Ectodermal cell (in vitro differentiated cells): ENCODE measurements around the gene HNRNPH3.

Experiments used
- H3K27ac ChIP-seq: 2 replicates; pipeline ENCODE4 v1.7.0; 2013; ENCODE audit warnings: mild to moderate bottlenecking, low read depth, low read length; ENCODE audit not compliant: insufficient read depth, poor library complexity, severe bottlenecking
- H3K27me3 ChIP-seq: 2 replicates; pipeline ENCODE4 v1.7.0; 2013; ENCODE audit warnings: mild to moderate bottlenecking, low read length; ENCODE audit not compliant: insufficient read depth, control insufficient read depth, poor library complexity, severe bottlenecking
- H3K36me3 ChIP-seq: one replicate; pipeline ENCODE4 v1.7.0; 2013; ENCODE audit warnings: low read length; ENCODE audit not compliant: control insufficient read depth, insufficient read depth
- H3K4me1 ChIP-seq: one replicate; pipeline ENCODE4 v1.7.0; 2013; ENCODE audit warnings: low read length; ENCODE audit not compliant: control insufficient read depth, insufficient read depth
- H3K4me3 ChIP-seq: 2 replicates; pipeline ENCODE4 v1.7.0; 2013; ENCODE audit warnings: low read depth, low read length, control low read depth; ENCODE audit not compliant: insufficient read depth
- H3K9me3 ChIP-seq: 2 replicates; pipeline ENCODE4 v1.7.0; 2013; ENCODE audit warnings: mild to moderate bottlenecking, low read length, moderate library complexity; ENCODE audit not compliant: control insufficient read depth
- WGBS, 2 experiments: methylation state at CpG; one replicate each; pipeline ENCODE4 v1.1.7; 2013; ENCODE audit warnings: missing lambda C conversion rate in 2 of 2; 5-methylcytosine and 5-hydroxymethylcytosine counted together

The HNRNPH3 gene

DNA sequence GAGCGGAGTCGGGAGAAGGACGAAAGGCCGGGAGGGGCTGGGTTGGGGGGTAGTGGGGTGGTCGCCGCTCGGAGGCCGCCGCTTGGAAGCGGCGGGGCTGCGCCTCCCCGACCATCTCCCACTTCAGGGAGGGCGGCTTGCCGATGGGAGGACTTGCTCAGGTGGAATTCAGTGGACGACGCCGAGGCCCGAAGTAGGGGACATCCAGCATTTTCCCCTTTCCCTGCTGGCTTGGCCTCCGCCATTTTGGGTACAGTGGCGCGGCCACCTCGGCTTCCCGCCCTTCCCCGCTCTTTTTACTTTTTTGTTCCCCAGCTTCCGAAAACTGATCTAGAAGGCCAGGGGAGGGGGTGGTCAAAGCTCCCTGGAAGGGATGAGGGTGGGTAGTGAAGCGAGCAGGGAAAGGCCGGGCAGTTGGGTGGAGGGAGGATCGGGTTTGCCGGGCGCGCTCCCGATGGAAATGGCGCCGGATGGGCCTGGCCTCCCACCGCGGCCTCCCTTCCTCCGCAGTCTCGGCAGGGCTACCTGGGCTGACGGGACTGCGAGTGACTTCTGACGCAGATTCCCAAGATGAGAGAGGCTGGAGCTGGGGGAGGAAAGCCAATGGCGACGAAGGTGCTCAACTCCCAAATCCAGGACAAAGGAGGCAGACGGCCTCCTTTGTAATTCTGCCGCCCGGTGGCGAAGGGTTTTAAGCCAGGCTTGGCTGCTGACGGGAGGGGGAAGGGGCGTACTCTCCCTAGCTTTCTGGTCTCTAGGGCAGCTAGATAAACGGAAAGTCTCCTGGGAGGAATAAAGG, 594 bp downstream of the HNRNPH3 start, which contains the start of gene PBLD:
Gene PBLD, minus strand, starts transcription at position 670 of the 799 bp plus-strand sequence. CDS start 26,084 bp downstream, outside the sequence.
- Histone ChIP-seq H3K4me3 (peak within 1 kb of the TSS; percentile 86), H3K4me1 (peaks cover 33% of the 10 kb centered on the region), H3K27ac (peak within 1 kb of the TSS; percentile 98), H3K27me3 (no peaks in the 10 kb centered on the region), H3K9me3 (no peaks in the 10 kb centered on the region), H3K36me3 (no peaks in the 10 kb centered on the region)
- 0 to 1% methylated on average over 51 of the region's 51 CpGs for WGBS, 2 experiments

- Histone ChIP-seq H3K36me3 (peaks cover 4% of the 10 kb centered on the region), H3K27me3 (no peaks in the 10 kb centered on the region), H3K4me1 (peaks cover 30% of the 10 kb centered on the region), H3K27ac (peak overlapping the region; percentile 97), H3K4me3 (peak overlapping the region; percentile 86), H3K9me3 (no peaks in the 10 kb centered on the region)
- WGBS, 2 experiments, result 0 to 1% methylated on average over 9 of the region's 10 CpGs
These were observed 1.2 kb downstream of the HNRNPH3 start for GRCh38 chr10:68333058-68333395.

- 0 to 8% methylated on average over 3 to 8 of the region's 10 CpGs for WGBS, 2 experiments
- peak overlapping the region; percentile 97 for H3K27ac ChIP-seq
These were observed 1.9 kb downstream of the HNRNPH3 start for GRCh38 chr10:68333440-68334431.

GRCh38 chr10:68334672-68335467, 3.0 kb downstream of the HNRNPH3 start:
- no peak overlapping the region for H3K27ac ChIP-seq
- WGBS, 2 experiments, result 47 to 49% methylated on average over 6 to 8 of the region's 8 CpGs
- H3K27me3 ChIP-seq, result no peaks in the 10 kb centered on the region
- peak overlapping the region; percentile 86 for H3K4me3 ChIP-seq
- no peaks in the 10 kb centered on the region for H3K9me3 ChIP-seq
- peaks cover 19% of the 10 kb centered on the region for H3K36me3 ChIP-seq
- peaks cover 21% of the 10 kb centered on the region for H3K4me1 ChIP-seq

More at GRCh38 chr10:68333440-68334431, 1.9 kb downstream of the HNRNPH3 start:
- peaks cover 10% of the 10 kb centered on the region for H3K36me3 ChIP-seq
- peak overlapping the region; percentile 86 for H3K4me3 ChIP-seq
- no peaks in the 10 kb centered on the region for H3K9me3 ChIP-seq
- H3K4me1 ChIP-seq, result peaks cover 27% of the 10 kb centered on the region
- no peaks in the 10 kb centered on the region for H3K27me3 ChIP-seq

DNA sequence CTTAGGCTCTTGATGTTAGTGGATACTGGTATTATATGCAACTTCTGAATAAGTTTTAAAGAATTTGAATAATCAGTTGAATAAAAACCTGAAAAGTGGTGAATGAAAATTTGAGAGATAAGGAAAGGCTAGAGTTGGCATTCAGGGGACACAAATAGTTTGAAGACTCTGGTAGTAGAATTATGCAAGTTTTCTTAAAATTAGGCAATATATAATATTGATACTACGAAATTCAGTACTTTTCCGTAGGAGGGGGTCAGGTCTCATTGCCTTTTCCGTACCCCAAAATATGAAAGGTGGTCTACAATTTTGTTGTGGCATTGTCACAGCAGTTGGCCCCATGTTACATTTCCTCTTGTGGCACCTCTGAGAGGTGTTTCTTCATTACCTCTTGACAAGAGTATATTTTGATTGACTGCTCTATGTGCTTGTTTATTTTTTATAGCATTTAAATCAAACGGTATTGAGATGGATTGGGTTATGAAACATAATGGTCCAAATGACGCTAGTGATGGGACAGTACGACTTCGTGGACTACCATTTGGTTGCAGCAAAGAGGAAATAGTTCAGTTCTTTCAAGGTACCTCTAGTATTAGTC, 5.0 kb downstream of the HNRNPH3 start:
- H3K4me3 ChIP-seq, result peak overlapping the region; percentile 86
- H3K9me3 ChIP-seq, result no peaks in the 10 kb centered on the region
- peaks cover 39% of the 10 kb centered on the region for H3K36me3 ChIP-seq

GRCh38 chr10:68340358-68341080, 8.7 kb downstream of the HNRNPH3 start:
- H3K4me1 ChIP-seq, result peaks cover 10% of the 10 kb centered on the region
- H3K27me3 ChIP-seq, result no peaks in the 10 kb centered on the region
- 96 to 98% methylated on average over 8 of the region's 8 CpGs for WGBS, 2 experiments
- H3K36me3 ChIP-seq, result peaks cover 69% of the 10 kb centered on the region
- H3K9me3 ChIP-seq, result no peaks in the 10 kb centered on the region
- H3K4me3 ChIP-seq, result no peak overlapping the region
- H3K27ac ChIP-seq, result no peak overlapping the region

More for the DNA sequence above, 5.0 kb downstream of the HNRNPH3 start:
- Histone ChIP-seq H3K27ac (no peak overlapping the region), H3K4me1 (peaks cover 11% of the 10 kb centered on the region), H3K27me3 (no peaks in the 10 kb centered on the region)
- WGBS, 2 experiments, result 93 to 95% methylated on average over 7 of the region's 7 CpGs

DNA sequence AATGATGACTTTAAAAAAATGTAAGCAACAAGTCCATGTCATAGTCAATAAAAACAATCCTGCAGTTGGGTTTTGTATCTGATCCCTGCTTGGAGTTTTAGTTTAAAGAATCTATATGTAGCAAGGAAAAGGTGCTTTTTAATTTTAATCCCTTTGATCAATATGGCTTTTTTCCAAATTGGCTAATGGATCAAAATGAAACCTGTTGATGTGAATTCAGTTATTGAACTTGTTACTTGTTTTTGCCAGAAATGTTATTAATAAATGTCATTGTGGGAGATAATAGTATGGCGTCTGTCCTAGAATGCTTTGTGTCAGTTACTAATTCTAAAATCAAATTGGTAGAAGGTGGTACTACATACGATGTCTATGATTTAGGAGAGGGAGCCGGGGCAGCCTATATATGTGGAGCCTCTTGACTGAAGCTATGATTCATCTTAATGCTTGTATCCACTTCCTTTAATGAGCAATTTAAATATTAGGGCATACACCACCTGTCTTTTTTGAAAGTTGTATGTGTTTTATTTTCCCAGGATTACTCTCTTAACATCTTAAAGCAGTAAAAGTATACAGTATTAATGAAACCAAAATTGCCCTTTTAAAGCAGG, 11.1 kb downstream of the HNRNPH3 start:
- peaks cover 65% of the 10 kb centered on the region for H3K36me3 ChIP-seq
- H3K27ac ChIP-seq, result no peak overlapping the region
- 92 to 96% methylated on average over 3 of the region's 3 CpGs for WGBS, 2 experiments
- no peak overlapping the region for H3K4me3 ChIP-seq
- no peaks in the 10 kb centered on the region for H3K4me1 ChIP-seq
- no peaks in the 10 kb centered on the region for H3K9me3 ChIP-seq
- no peaks in the 10 kb centered on the region for H3K27me3 ChIP-seq

DNA sequence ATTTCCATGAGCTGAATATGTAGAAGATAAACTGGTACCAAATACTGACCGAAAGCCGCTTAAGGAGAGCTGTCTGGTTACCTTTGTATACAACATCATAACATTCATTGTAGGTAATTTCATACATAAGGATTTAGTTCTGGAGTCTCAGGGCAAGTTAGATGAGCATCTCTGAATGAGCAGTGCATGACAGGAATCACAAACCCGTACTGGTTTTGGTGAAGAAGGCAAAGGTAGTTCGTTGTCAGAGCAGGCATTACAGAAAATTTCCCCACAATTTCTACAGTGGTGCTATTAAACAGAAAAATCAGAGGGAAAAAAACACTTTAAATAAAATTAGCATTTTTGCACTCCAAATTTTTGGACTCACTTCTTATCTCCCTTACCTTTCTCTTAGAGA, 13.8 kb downstream of the HNRNPH3 start:
- Histone ChIP-seq H3K4me1 (no peaks in the 10 kb centered on the region), H3K27ac (no peak overlapping the region), H3K36me3 (peaks cover 42% of the 10 kb centered on the region), H3K27me3 (no peaks in the 10 kb centered on the region), H3K4me3 (no peak overlapping the region), H3K9me3 (no peaks in the 10 kb centered on the region)
- WGBS, 2 experiments, result 85 to 99% methylated on average over 2 to 4 of the region's 4 CpGs
